K562 (cell line): ENCODE data around the gene TP53I3. TPM values are rescaled to one million over a fixed set of nuclear protein-coding genes. Genes with fewer than 3 reads are reported as not detected.

Experiments
- ATAC-seq: fragments of 200-7000 bp; cut with Tn5 transposase; 3 replicates; pipeline ENCODE4 v1.9.1; 2020; ENCODE audit warnings: moderate library complexity
- BruUV-seq: library from RNA; stranded (reverse); fragments of 400-500 nt; replicated peaks from 2 replicates; lab custom pipeline; 2021; lab: Mats Ljungman, UMichigan
- CTCF ChIA-PET: fragments of 300-600 bp; formaldehyde crosslinking; extraction: SDS; loops from one replicate; lab custom pipeline; 2021; ENCODE audit warnings: low intra/inter-chr PET ratio; lab: Yijun Ruan, JAX
- POLR2A ChIA-PET: fragments of 300-600, 350-650 bp; sonication (Branson Sonifier 250); formaldehyde crosslinking; extraction: SDS; loops from one replicate; lab custom pipeline; 2021; ENCODE audit warnings: antibody characterized with exemption, inconsistent platforms; lab: Yijun Ruan, JAX
- DNase-seq, 4 experiments: peaks; one replicate each; pipeline versions ENCODE4 v3.0.0 to v3.0.0-alpha.2; 2011 to 2018; ENCODE audit warnings: low spot score in 3 of 4, mixed read lengths in 3 of 4; ENCODE audit errors: extremely low read depth in 1 of 4
- FAIRE-seq: peaks from 2 replicates; lab custom pipeline; 2011; peaks lifted over from hg19 to GRCh38; lab: Jason Lieb, UNC
- H2AFZ ChIP-seq: 2 replicates; pipeline ENCODE4 v1.6.0; 2011; ENCODE audit warnings: low read depth, low read length, control low read depth, inconsistent platforms
- H3K27ac ChIP-seq: fragments of 200-600 bp; 3 replicates; pipeline ENCODE4 v1.8.0; 2011; ENCODE audit warnings: low read depth, mild to moderate bottlenecking, control low read depth, inconsistent platforms, low read length, moderate library complexity, mixed read lengths; ENCODE audit errors: extremely low read depth
- H3K27me3 ChIP-seq, 2 experiments: fragments of 300-600 bp in 1 of 2; 2 replicates in 1 of 2; 3 replicates in 1 of 2; pipeline versions ENCODE4 v1.6.0 to v1.8.0; 2011; ENCODE audit warnings: inconsistent platforms in 2 of 2, low read length in 2 of 2, mild to moderate bottlenecking in 1 of 2, mixed read lengths in 1 of 2, moderate library complexity in 1 of 2; ENCODE audit not compliant: control insufficient read depth in 2 of 2, insufficient read depth in 2 of 2
- H3K36me3 ChIP-seq: fragments of 300-600 bp; 3 replicates; pipeline ENCODE4 v1.8.0; 2011; ENCODE audit warnings: mild to moderate bottlenecking, low read length, inconsistent platforms; ENCODE audit not compliant: control insufficient read depth, insufficient read depth
- H3K4me1 ChIP-seq, 2 experiments: fragments of 200-600 bp in 1 of 2; replicated peaks in 1 of 2; 2 replicates in 1 of 2; 3 replicates in 1 of 2; pipeline versions ENCODE4 v1.5.1 to v1.8.0; 2011; ENCODE audit warnings: inconsistent platforms in 2 of 2, low read length in 2 of 2, mild to moderate bottlenecking in 1 of 2, mixed read lengths in 1 of 2, moderate library complexity in 1 of 2; ENCODE audit not compliant: control insufficient read depth in 2 of 2, insufficient read depth in 2 of 2
- H3K4me2 ChIP-seq: 2 replicates; pipeline ENCODE4 v1.6.1; 2011; ENCODE audit warnings: low read length, control low read depth, inconsistent platforms, mixed read lengths; ENCODE audit not compliant: insufficient read depth
- H3K4me3 ChIP-seq: fragments of 200-600 bp; sonication (generic), shearing (Covaris generic); 2 replicates; pipeline ENCODE4 v1.5.1; 2016; ENCODE audit warnings: control low read depth, inconsistent platforms
- H3K79me2 ChIP-seq: fragments of 200-600 bp; 3 replicates; pipeline ENCODE4 v1.8.0; 2011; ENCODE audit warnings: low read length, inconsistent platforms; ENCODE audit not compliant: control insufficient read depth, insufficient read depth
- H3K9ac ChIP-seq, 2 experiments: 2 replicates each; pipeline versions ENCODE4 v1.6.0 to v1.6.1; 2011; ENCODE audit warnings: low read depth in 2 of 2, low read length in 2 of 2, control low read depth in 1 of 2, inconsistent platforms in 1 of 2, mild to moderate bottlenecking in 1 of 2, mixed read lengths in 1 of 2; ENCODE audit not compliant: insufficient read depth in 1 of 2
- H3K9me1 ChIP-seq: one replicate; pipeline ENCODE4 v1.6.0; 2011; ENCODE audit warnings: inconsistent platforms, mild to moderate bottlenecking, low read length, moderate library complexity; ENCODE audit not compliant: control insufficient read depth, insufficient read depth
- H3K9me3 ChIP-seq: replicated peaks from 2 replicates; pipeline ENCODE4 v1.5.1; 2011; ENCODE audit warnings: low read depth, low read length, inconsistent platforms; ENCODE audit not compliant: control insufficient read depth, insufficient read depth
- H4K20me1 ChIP-seq: replicated peaks from 2 replicates; pipeline ENCODE4 v1.6.1; 2011; ENCODE audit warnings: low read length, inconsistent platforms, mixed read lengths; ENCODE audit not compliant: control insufficient read depth, insufficient read depth
- CSDE1 ChIP-seq, 2 experiments: fragments of 450-650 bp; IDR thresholded peaks; 2 replicates each; pipeline ENCODE4 v1.6.1; 2016; ENCODE audit warnings: mild to moderate bottlenecking in 1 of 2
- MEF2A ChIP-seq: IDR thresholded peaks from 2 replicates; pipeline ENCODE4 v1.6.1; 2011; ENCODE audit warnings: low read depth, mild to moderate bottlenecking, low read length, moderate library complexity; ENCODE audit not compliant: control insufficient read depth
- WGBS: fragments of 100-300 bp; shearing (Covaris generic); methylation state at CpG from one replicate; pipeline ENCODE4 v1.1.6; 2016; ENCODE audit warnings: low coverage, mixed read lengths; ENCODE audit not compliant: insufficient coverage; ENCODE audit errors: missing lambda C conversion rate; 5-methylcytosine and 5-hydroxymethylcytosine counted together
- in situ Hi-C: fragments of 300-500 bp; cut with MboI; formaldehyde crosslinking; loops from 4 replicates; pipeline ENCODE4 v1.15.0; 2018; ENCODE audit warnings: inconsistent platforms, mixed read lengths
- intact Hi-C: fragments of 100-400 bp; cut with micrococcal nuclease; formaldehyde crosslinking; loops from 2 replicates; pipeline ENCODE4 v1.14.2; 2022
- polyA plus RNA-seq, 8 experiments: library from polyadenylated mRNA; depleted of rRNA in 4 of 8; stranded (reverse) in 5 of 8; unstranded in 3 of 8; fragments of >200 nt; fragmentation: Nextera tagmentation in 2 of 8; fragmentation: Illumina TruSeq in 1 of 8; extraction: Ambion mirVana in 2 of 8; extraction: Trizol in 1 of 8; gene quantifications; 2 replicates each; pipeline versions ENCODE4 v1.2.1 to v1.2.3, GENCODE V29; 2011 to 2014; ENCODE audit warnings: inconsistent platforms in 1 of 8, missing spikeins in 1 of 8
- total RNA-seq, 7 experiments: library from RNA; depleted of rRNA in 6 of 7; stranded (reverse); fragments of >200 nt in 6 of 7; fragmentation: Illumina TruSeq in 2 of 7; extraction: Trizol in 2 of 7; gene quantifications; 2 replicates each; pipeline versions ENCODE4 v1.2.1 to v1.2.3, GENCODE V29; 2011 to 2021; ENCODE audit warnings: low replicate concordance in 1 of 7

The TP53I3 gene
- total and polyA plus RNA-seq, 9 of the 15 experiments (the other 6 are each of a cell fraction or from before 2014, with no cell fraction given), result 0.65 to 9.5 (median 5.6) TPM

DNA sequence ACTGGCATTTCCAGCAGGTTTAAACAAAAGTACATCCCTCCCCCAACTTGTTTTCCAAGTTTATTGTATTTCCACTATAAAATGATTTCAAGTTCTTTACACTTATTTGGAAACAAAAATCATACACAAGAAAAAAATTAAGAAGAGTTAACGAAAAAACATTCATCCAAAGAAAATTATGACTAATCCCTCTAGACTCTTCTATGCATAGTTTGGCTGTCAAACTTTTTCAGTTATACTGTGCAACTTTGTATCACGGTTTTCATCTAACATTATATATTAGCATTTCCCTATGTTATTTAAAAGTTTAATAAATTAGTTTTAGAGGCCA lies 38.1 kb downstream of the TP53I3 start:
- Histone ChIP-seq H3K4me2 (peak overlapping the region; percentile 82), H3K36me3 (peaks cover 8% of the 10 kb centered on the region; the same call in 1 of the 3 replicates), H4K20me1 (no peaks in the 10 kb centered on the region; the same call in 1 of the 2 replicates), H3K4me1 (peaks cover 8 to 22% of the 10 kb centered on the region in 2 experiments; a peak in 4 of 5 replicates), H3K9me1 (no peaks in the 10 kb centered on the region), H3K9me3 (no peaks in the 10 kb centered on the region), H3K27ac (peak overlapping the region; percentile 52; the same call in 2 of the 3 replicates), H2AFZ (no peak overlapping the region), H3K27me3 (peaks cover 1 to 9% of the 10 kb centered on the region in 2 experiments; a peak in 2 of 5 replicates), H3K4me3 (peak overlapping the region; percentile 64), H3K9ac (peak overlapping the region in 1 of 2 experiments; percentile 62; a peak in 3 of 4 replicates), H3K79me2 (peaks cover 40% of the 10 kb centered on the region)
- ATAC-seq, result no peak
- no TSS peak for BruUV-seq
- intact Hi-C loops, result no loop called here
- no peak for DNase-seq
- TF ChIP-seq MEF2A, result no peak
- TF ChIP-seq CSDE1 (IDR thresholded peaks at IDR 0.05), result 0 out of 4 replicates have a peak, but pooled peaks of 1 of the 2 experiments have one; percentile 25
- CTCF ChIA-PET, result no interaction called here
- POLR2A ChIA-PET, result interaction anchor here (0.5 to 2.1 kb wide), 6 partner anchors 23 to 119 kb away, joined by 3 to 10 read pairs (median 6); partner anchors contain the start of genes ATAD2B and SF3B6
- in situ Hi-C loops, result no loop called here
- 0% methylated on average over 2 of the region's 2 CpGs for WGBS
- no peak for FAIRE-seq
